Measurements from ENCODE around the gene MAP4K2. TPM values are rescaled to one million over a fixed set of nuclear protein-coding genes. Genes with fewer than 3 reads are reported as not detected.
"Not testable (repeated sequence)": the region's sequence is repeated elsewhere in the genome, so short reads cannot be mapped to it uniquely, and the experiment has no call there.

The MAP4K2 gene
- 34.4 and 50.7 TPM in 2 replicates for total RNA-seq

- DNase-seq (ENCODE audit: low read depth in 2 of 2), result peak in 1 of 2 donors; percentile 77
Observed at GRCh38 chr11:64803158-64803845, at the start of gene MAP4K2. Gene MAP4K2, minus strand, starts transcription at chr11:64803214. Its CDS starts 65 bp downstream, at chr11:64803149.

GRCh38 chr11:64851831-64852351 lies 48.9 kb upstream of the MAP4K2 start:
- DNase-seq (ENCODE audit: low read depth in 2 of 2), result no peak

GRCh38 chr11:64850979-64851567 lies 48.1 kb upstream of the MAP4K2 start:
- no peak for DNase-seq (ENCODE audit: low read depth in 2 of 2)

GRCh38 chr11:64849598-64850356 lies 46.8 kb upstream of the MAP4K2 start:
- no peak for DNase-seq (ENCODE audit: low read depth in 2 of 2)

GRCh38 chr11:64848826-64849597 lies 46.0 kb upstream of the MAP4K2 start:
- DNase-seq (ENCODE audit: low read depth in 2 of 2), result no peak

- DNase-seq (ENCODE audit: low read depth in 2 of 2), result no peak
Observed at GRCh38 chr11:64848214-64848825, 45.3 kb upstream of the MAP4K2 start.

- peak; percentile 58 to 85 for DNase-seq (ENCODE audit: low read depth in 2 of 2)
Observed at GRCh38 chr11:64846998-64847666, 44.1 kb upstream of the MAP4K2 start.

GRCh38 chr11:64845776-64846129 lies 42.7 kb upstream of the MAP4K2 start:
- not testable (repeated sequence) for DNase-seq (ENCODE audit: low read depth in 2 of 2)

GRCh38 chr11:64845129-64845775 lies 42.2 kb upstream of the MAP4K2 start:
- no peak for DNase-seq (ENCODE audit: low read depth in 2 of 2)

- peak; percentile 30 to 69 for DNase-seq (ENCODE audit: low read depth in 2 of 2)
Observed at GRCh38 chr11:64844330-64845128, 41.5 kb upstream of the MAP4K2 start, which contains the start of gene CDC42BPG. Gene CDC42BPG, minus strand, starts transcription at chr11:64844653. Its CDS starts 84 bp downstream, at chr11:64844569.

GRCh38 chr11:64843686-64844329 lies 40.8 kb upstream of the MAP4K2 start:
- no peak for DNase-seq (ENCODE audit: low read depth in 2 of 2)

- no peak for DNase-seq (ENCODE audit: low read depth in 2 of 2)
Observed at GRCh38 chr11:64842851-64843685, 40.1 kb upstream of the MAP4K2 start.

- no peak for DNase-seq (ENCODE audit: low read depth in 2 of 2)
Observed at GRCh38 chr11:64842366-64842759, 39.3 kb upstream of the MAP4K2 start.

GRCh38 chr11:64841592-64842365 lies 38.8 kb upstream of the MAP4K2 start:
- no peak for DNase-seq (ENCODE audit: low read depth in 2 of 2)

GRCh38 chr11:64839887-64840782 lies 37.1 kb upstream of the MAP4K2 start:
- DNase-seq (ENCODE audit: low read depth in 2 of 2), result no peak

GRCh38 chr11:64839335-64839734 lies 36.3 kb upstream of the MAP4K2 start:
- no peak for DNase-seq (ENCODE audit: low read depth in 2 of 2)

All from dermis microvascular lymphatic vessel endothelial cell (primary cell).